GM19238 (cell line): ENCODE data around the gene RRP12.

ENCODE experiments used
- DNase-seq: peaks from one replicate; pipeline ENCODE4 v3.0.0; 2011; ENCODE audit warnings: low spot score; ENCODE audit not compliant: insufficient read length

Gene RRP12

DNA sequence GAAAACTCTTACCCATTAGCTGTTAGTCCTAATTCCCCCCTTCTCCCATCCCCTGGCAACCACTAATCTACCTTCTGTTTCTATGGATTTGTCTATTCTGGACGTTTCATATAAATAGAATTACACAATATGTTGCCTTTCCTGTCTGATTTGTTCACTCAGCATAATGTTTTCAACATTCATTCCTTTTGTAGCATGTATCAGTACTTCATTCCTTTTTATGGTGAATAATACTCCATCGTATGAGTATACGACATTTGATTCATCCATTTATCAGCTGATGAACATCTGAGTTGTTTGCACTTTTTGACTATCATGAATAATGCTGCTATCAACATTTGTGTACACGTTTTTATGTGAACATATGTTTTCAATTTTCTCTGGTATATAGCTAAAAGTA is 86.5 kb downstream of the RRP12 start:
- DNase-seq = no peak

DNA sequence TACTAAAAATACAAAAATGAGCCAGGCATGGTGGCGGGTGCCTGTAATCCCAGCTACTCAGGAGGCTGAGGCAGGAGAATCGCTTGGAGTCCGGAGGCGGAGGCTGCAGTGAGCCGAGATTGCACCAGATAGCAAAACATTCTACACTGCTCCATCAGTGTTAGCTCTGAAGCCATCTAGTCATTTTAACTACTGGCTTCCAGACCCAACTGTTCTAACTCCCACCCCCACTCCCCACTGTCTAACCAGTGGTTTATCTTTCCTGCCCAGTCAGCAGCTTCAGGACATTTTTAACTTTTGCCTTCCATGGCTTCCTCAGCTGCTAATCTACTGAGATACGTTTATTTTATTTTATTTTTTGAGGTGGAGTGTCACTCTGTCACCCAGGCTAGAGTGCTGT is 88.2 kb downstream of the RRP12 start:
- no peak for DNase-seq

DNA sequence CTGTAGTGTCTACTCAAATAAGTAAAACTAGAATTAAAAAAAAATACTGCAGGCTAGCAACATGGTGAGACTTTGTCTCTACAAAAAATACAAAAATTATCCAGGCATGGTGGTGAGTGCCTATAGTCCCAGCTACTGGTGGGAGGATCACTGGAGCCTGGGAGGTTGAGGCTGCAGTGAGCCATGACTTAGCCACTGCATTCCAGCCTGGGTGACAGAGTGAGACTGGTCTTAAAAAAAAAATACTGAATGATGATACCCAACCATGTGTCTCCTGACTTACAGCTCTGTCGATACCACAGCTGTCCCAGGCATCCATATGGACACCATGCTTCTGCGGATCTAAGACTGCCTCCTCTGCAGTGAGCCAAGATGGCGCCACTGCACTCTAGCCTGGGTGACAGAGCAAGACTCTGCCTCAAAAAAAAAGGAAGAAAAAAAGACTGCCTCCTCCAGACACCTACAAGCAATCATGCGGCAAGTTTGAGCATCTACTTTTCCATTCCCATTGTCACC is 90.0 kb downstream of the RRP12 start:
- no peak for DNase-seq

- DNase-seq = no peak
Measured at GRCh38 chr10:97307866-97308780, 93.0 kb downstream of the RRP12 start.

DNA sequence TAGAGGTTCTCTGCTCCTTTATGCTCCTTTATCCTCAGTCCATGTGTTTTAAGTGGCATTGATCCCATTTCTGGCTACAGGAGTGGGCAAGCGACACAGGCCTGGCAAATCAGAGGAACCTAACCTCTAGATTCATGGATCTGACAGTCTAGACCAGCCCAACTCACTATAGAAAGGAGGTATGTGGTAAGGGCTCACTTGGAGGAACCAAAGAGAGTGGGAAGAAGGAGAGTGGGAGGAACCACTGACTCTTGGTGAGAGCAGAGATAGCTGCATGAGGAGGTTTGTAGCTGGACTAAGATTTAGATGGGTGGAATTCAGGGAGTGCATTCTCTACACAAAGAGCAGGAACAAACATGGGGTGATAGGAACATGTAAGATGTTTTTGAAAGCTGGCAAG is 93.7 kb downstream of the RRP12 start:
- no peak for DNase-seq
